IMR-90 (cell line): ENCODE measurements around the gene ERVMER34-1. TPM values are rescaled to one million over a fixed set of nuclear protein-coding genes. Genes with fewer than 3 reads are reported as not detected.

Experiments
- ATAC-seq: fragments of 200-7000 bp; cut with Tn5 transposase; 2 replicates; pipeline ENCODE4 v1.9.1; 2020; ENCODE audit warnings: low read depth, mild to moderate bottlenecking, moderate library complexity
- BruUV-seq: library from RNA; stranded (reverse); fragments of 400-500 nt; replicated peaks from 2 replicates; lab custom pipeline; 2021; lab: Mats Ljungman, UMichigan
- CTCF ChIA-PET: fragments of 300-600 bp; formaldehyde crosslinking; extraction: SDS; loops from one replicate; lab custom pipeline; 2021; ENCODE audit warnings: antibody characterized with exemption; lab: Yijun Ruan, JAX
- POLR2A ChIA-PET: fragments of 300-600 bp; sonication (Branson Sonifier 250); formaldehyde crosslinking; loops from one replicate; lab custom pipeline; 2022; ENCODE audit warnings: antibody characterized with exemption; ENCODE audit not compliant: unreplicated experiment; lab: Charles Lee
- DNase-seq: peaks from one replicate; pipeline ENCODE4 v3.0.0; 2013
- H2AFZ ChIP-seq: replicated peaks from 2 replicates; pipeline ENCODE3; 2013; ENCODE audit warnings: low read length, mild to moderate bottlenecking; ENCODE audit not compliant: poor library complexity
- H2AK5ac ChIP-seq: 2 replicates; pipeline ENCODE4 v1.6.1; 2013; ENCODE audit warnings: low read depth, low read length, inconsistent platforms
- H2AK9ac ChIP-seq: replicated peaks from 2 replicates; pipeline ENCODE3; 2013; ENCODE audit warnings: mild to moderate bottlenecking, low read depth, low read length, moderate library complexity; ENCODE audit not compliant: poor library complexity
- H2BK120ac ChIP-seq: 2 replicates; pipeline ENCODE4 v1.6.1; 2013; ENCODE audit warnings: low read depth, low read length, inconsistent platforms
- H2BK15ac ChIP-seq: 3 replicates; pipeline ENCODE4 v1.6.1; 2013; ENCODE audit warnings: low read depth, low read length, inconsistent platforms
- H2BK20ac ChIP-seq: 2 replicates; pipeline ENCODE4 v1.6.1; 2013; ENCODE audit warnings: low read depth, mild to moderate bottlenecking, inconsistent platforms, low read length, moderate library complexity
- H2BK5ac ChIP-seq: 2 replicates; pipeline ENCODE4 v1.6.1; 2013; ENCODE audit warnings: mild to moderate bottlenecking, low read depth, low read length, inconsistent platforms; ENCODE audit not compliant: poor library complexity, severe bottlenecking
- H3K14ac ChIP-seq: replicated peaks from 2 replicates; pipeline ENCODE4 v1.6.1; 2013; ENCODE audit warnings: low read depth, low read length, inconsistent platforms
- H3K18ac ChIP-seq: 2 replicates; pipeline ENCODE4 v1.6.1; 2013; ENCODE audit warnings: low read depth, low read length, control low read depth
- H3K23ac ChIP-seq: 2 replicates; pipeline ENCODE4 v1.6.1; 2013; ENCODE audit warnings: low read depth, low read length, inconsistent platforms
- H3K27ac ChIP-seq: 2 replicates; pipeline ENCODE4 v1.5.1; 2013; ENCODE audit warnings: mild to moderate bottlenecking, control low read depth, low read length; ENCODE audit not compliant: insufficient read depth
- H3K27me3 ChIP-seq: 2 replicates; pipeline ENCODE4 v1.6.1; 2013; ENCODE audit warnings: low read length; ENCODE audit not compliant: control insufficient read depth, insufficient read depth
- H3K36me3 ChIP-seq: 2 replicates; pipeline ENCODE4 v1.6.1; 2013; ENCODE audit warnings: low read length, mixed read lengths; ENCODE audit not compliant: control insufficient read depth, insufficient read depth
- H3K4ac ChIP-seq: 2 replicates; pipeline ENCODE4 v1.6.1; 2013; ENCODE audit warnings: low read depth, low read length, inconsistent platforms
- H3K4me1 ChIP-seq: 2 replicates; pipeline ENCODE4 v1.6.1; 2013; ENCODE audit warnings: low read length, mixed read lengths; ENCODE audit not compliant: control insufficient read depth, insufficient read depth
- H3K4me2 ChIP-seq: 2 replicates; pipeline ENCODE4 v1.6.1; 2013; ENCODE audit warnings: low read depth, mild to moderate bottlenecking, control low read depth, low read length, moderate library complexity
- H3K4me3 ChIP-seq: 2 replicates; pipeline ENCODE4 v1.5.1; 2013; ENCODE audit warnings: low read depth, mild to moderate bottlenecking, control low read depth, low read length, moderate library complexity; ENCODE audit not compliant: insufficient read depth
- H3K56ac ChIP-seq: 2 replicates; pipeline ENCODE4 v1.6.1; 2013; ENCODE audit warnings: low read length, inconsistent platforms; ENCODE audit not compliant: insufficient read depth; ENCODE audit errors: extremely low read depth
- H3K79me1 ChIP-seq, 2 experiments: 2 replicates each; pipeline ENCODE4 v1.6.1; 2013; ENCODE audit warnings: low read length in 2 of 2, inconsistent platforms in 1 of 2, low read depth in 1 of 2
- H3K9ac ChIP-seq: 2 replicates; pipeline ENCODE4 v1.6.1; 2013; ENCODE audit warnings: low read depth, low read length, control low read depth
- H3K9me1 ChIP-seq: 2 replicates; pipeline ENCODE4 v1.6.1; 2013; ENCODE audit warnings: low read length, inconsistent platforms; ENCODE audit not compliant: insufficient read depth
- H3K9me3 ChIP-seq: 2 replicates; pipeline ENCODE4 v1.6.1; 2013; ENCODE audit warnings: low read length; ENCODE audit not compliant: control insufficient read depth, insufficient read depth
- H4K20me1 ChIP-seq: 2 replicates; pipeline ENCODE4 v1.6.1; 2013; ENCODE audit warnings: low read length, inconsistent platforms; ENCODE audit not compliant: insufficient read depth
- H4K5ac ChIP-seq: 2 replicates; pipeline ENCODE4 v1.6.1; 2013; ENCODE audit warnings: mild to moderate bottlenecking, low read depth, low read length, control low read depth
- H4K8ac ChIP-seq, 2 experiments: 2 replicates each; pipeline ENCODE4 v1.6.1; 2013; ENCODE audit warnings: low read depth in 2 of 2, low read length in 2 of 2, control low read depth in 1 of 2, inconsistent platforms in 1 of 2
- H4K91ac ChIP-seq: 2 replicates; pipeline ENCODE4 v1.6.1; 2013; ENCODE audit warnings: low read depth, low read length, inconsistent platforms; ENCODE audit not compliant: insufficient read depth
- BHLHE40 ChIP-seq: fragments of 150-350 bp; IDR thresholded peaks from 2 replicates; pipeline ENCODE4 v1.6.1; 2016; ENCODE audit warnings: mild to moderate bottlenecking, low read depth, low read length
- WGBS, 2 experiments: methylation state at CpG; one replicate each; pipeline versions ENCODE4 v1.1.5 to v1.1.7; 2013; ENCODE audit warnings: missing lambda C conversion rate in 2 of 2; ENCODE audit not compliant: insufficient read length in 1 of 2; ENCODE audit errors: extremely low coverage in 2 of 2; 5-methylcytosine and 5-hydroxymethylcytosine counted together
- dilution Hi-C: fragments of 300-500 bp; cut with HindIII; formaldehyde crosslinking; loops from one replicate; pipeline ENCODE4 v1.14.3; 2018; ENCODE audit warnings: low sequenced_read_pairs; ENCODE audit not compliant: unreplicated experiment
- in situ Hi-C: fragments of 300-500 bp; cut with MboI; formaldehyde crosslinking; loops from 3 replicates; pipeline ENCODE4 v1.14.3; 2019; ENCODE audit warnings: low sequenced_read_pairs, inconsistent platforms, mixed read lengths
- intact Hi-C: fragments of 100-400 bp; cut with micrococcal nuclease; formaldehyde crosslinking; loops from 2 replicates; pipeline ENCODE4 v1.10.0; 2022
- polyA plus RNA-seq, 3 experiments: library from polyadenylated mRNA; depleted of rRNA; stranded (reverse); fragments of >200 nt; gene quantifications; 2 replicates each; pipeline ENCODE4 v1.2.3, GENCODE V29; 2012; ENCODE audit warnings: low replicate concordance in 1 of 3
- total RNA-seq: library from RNA; depleted of rRNA; stranded (reverse); fragments of >200 nt; gene quantifications from 2 replicates; pipeline ENCODE4 v1.2.3, GENCODE V29; 2012
- TF ChIP-seq, protein P1 (sequence below): fragments of 150-350 bp; IDR thresholded peaks from 2 replicates; pipeline ENCODE4 v1.6.1; 2017; ENCODE audit warnings: mild to moderate bottlenecking, antibody characterized with exemption, low read length, low read depth

ERVMER34-1 gene
- total and polyA plus RNA-seq, 2 of the 4 experiments (the other 2 are of a cell fraction), result not detected

DNA sequence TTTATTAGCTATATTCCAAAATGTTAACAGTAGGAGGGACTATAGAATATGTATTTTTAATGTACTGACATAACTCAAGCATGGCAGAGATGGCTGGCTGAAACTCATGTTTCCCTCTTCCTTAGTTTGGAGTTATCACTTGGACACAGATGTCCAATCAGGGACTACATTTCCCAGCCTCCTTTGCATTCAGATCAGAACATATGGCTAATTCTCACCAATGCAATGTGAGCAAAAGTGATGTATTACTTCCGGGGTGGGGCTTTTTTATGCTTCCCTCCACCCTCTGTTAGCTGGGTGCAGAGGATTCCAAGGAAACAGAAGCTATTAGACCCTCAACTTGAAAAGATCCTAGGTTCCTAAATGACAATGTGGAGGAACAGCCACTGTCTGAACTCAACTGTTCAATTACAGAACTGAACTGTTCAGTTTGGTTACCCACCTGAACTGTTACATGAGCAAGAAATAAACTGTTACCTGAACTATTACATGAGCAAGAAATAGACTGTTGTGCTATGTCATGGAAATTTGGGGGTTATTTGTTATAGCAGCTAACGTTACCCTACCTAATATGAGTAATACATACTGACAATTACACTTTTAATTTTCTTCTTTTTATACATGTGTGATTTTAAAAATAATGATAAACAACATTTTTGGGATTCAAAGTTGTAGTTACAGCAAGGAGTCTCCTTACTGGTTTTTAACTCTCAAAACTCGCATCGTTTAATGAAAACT lies 29.6 kb upstream of the ERVMER34-1 start:
- Histone ChIP-seq H3K36me3 (no peaks in the 10 kb centered on the region), H4K91ac (no peak overlapping the region), H3K4me2 (no peak overlapping the region), H4K5ac (no peak overlapping the region), H3K18ac (no peak overlapping the region), H3K4me1 (no peaks in the 10 kb centered on the region), H2AK9ac (no peak overlapping the region), H4K20me1 (no peaks in the 10 kb centered on the region), H3K4ac (no peak overlapping the region), H3K9me1 (no peaks in the 10 kb centered on the region), H2BK120ac (no peak overlapping the region), H3K79me1 (no peaks in the 10 kb centered on the region), H3K27ac (no peak overlapping the region), H2BK20ac (no peak overlapping the region), H3K56ac (no peak overlapping the region), H2BK15ac (no peak overlapping the region), H2AFZ (no peak overlapping the region), H3K9ac (no peak overlapping the region), H3K14ac (no peak overlapping the region), H3K4me3 (no peak overlapping the region), H3K27me3 (peaks cover 13% of the 10 kb centered on the region), H3K9me3 (no peaks in the 10 kb centered on the region), H2BK5ac (no peak overlapping the region), H3K23ac (no peak overlapping the region), H4K8ac (no peak overlapping the region), H2AK5ac (no peak overlapping the region)
- ChIA-PET CTCF (interaction anchor here (1.6 kb wide), 1 partner anchor 12 kb away, joined by 5 read pairs; no protein-coding TSS in a partner anchor), POLR2A (no interaction called here)
- no TSS peak for BruUV-seq
- in situ Hi-C loops, result no loop called here
- peak; percentile 40 for ATAC-seq
- DNase-seq, result no peak
- intact Hi-C loops, result no loop called here
- TF ChIP-seq, protein P1, sequence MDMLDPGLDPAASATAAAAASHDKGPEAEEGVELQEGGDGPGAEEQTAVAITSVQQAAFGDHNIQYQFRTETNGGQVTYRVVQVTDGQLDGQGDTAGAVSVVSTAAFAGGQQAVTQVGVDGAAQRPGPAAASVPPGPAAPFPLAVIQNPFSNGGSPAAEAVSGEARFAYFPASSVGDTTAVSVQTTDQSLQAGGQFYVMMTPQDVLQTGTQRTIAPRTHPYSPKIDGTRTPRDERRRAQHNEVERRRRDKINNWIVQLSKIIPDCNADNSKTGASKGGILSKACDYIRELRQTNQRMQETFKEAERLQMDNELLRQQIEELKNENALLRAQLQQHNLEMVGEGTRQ, result peak; percentile 8; the same call in 1 of the 2 replicates
- TF ChIP-seq BHLHE40, result no peak
- no CpG with 5 or more reads among the region's 4 CpGs for WGBS, 2 experiments
- dilution Hi-C loops, result no loop called here
